ENCODE data around the gene RNF213.

The RNF213 gene

GRCh38 chr17:80214878-80215210, 45.8 kb upstream of the RNF213 start:
- POLR2A ChIA-PET (ENCODE audit: low non-redundant PET) = no interaction called here

GRCh38 chr17:80216473-80217456, 43.9 kb upstream of the RNF213 start:
- DNase-seq (ENCODE audit: low spot score) = no peak
- CTCF ChIA-PET = no interaction called here
- TF ChIP-seq CTCF (conservative IDR thresholded peaks at IDR 0.05; ENCODE audit: low read depth) = no peak
- POLR2A ChIA-PET (ENCODE audit: low non-redundant PET) = no interaction called here
- no peak overlapping the region for H3K27ac ChIP-seq

More at GRCh38 chr17:80214878-80215210, 45.8 kb upstream of the RNF213 start:
- DNase-seq (ENCODE audit: low spot score) = no peak
- CTCF ChIA-PET = no interaction called here
- H3K27ac ChIP-seq = no peak overlapping the region
- no peak for TF ChIP-seq CTCF (conservative IDR thresholded peaks at IDR 0.05; ENCODE audit: low read depth)

GRCh38 chr17:80217703-80218362, 42.8 kb upstream of the RNF213 start:
- ChIA-PET CTCF (no interaction called here), POLR2A (ENCODE audit: low non-redundant PET) (no interaction called here)
- no peak for DNase-seq (ENCODE audit: low spot score)
- TF ChIP-seq CTCF (conservative IDR thresholded peaks at IDR 0.05; ENCODE audit: low read depth) = no peak
- peak overlapping the region; percentile 70 for H3K27ac ChIP-seq

GRCh38 chr17:80218391-80218790, 42.3 kb upstream of the RNF213 start:
- ChIA-PET CTCF (no interaction called here), POLR2A (ENCODE audit: low non-redundant PET) (no interaction called here)
- peak overlapping the region; percentile 70 for H3K27ac ChIP-seq
- no peak for TF ChIP-seq CTCF (conservative IDR thresholded peaks at IDR 0.05; ENCODE audit: low read depth)
- DNase-seq (ENCODE audit: low spot score) = no peak

- POLR2A ChIA-PET (ENCODE audit: low non-redundant PET) = no interaction called here
- CTCF ChIA-PET = interaction anchor here (0.6 to 1.6 kb wide), 3 partner anchors 51 to 118 kb away, joined by 3 to 5 read pairs (median 5); partner anchors contain the start of gene GAA
- TF ChIP-seq CTCF (conservative IDR thresholded peaks at IDR 0.05; ENCODE audit: low read depth) = no peak
- DNase-seq (ENCODE audit: low spot score) = peak; percentile 30
- peak overlapping the region; percentile 70 for H3K27ac ChIP-seq
Measured at GRCh38 chr17:80219013-80219762, 41.5 kb upstream of the RNF213 start.

- ChIA-PET CTCF (interaction anchor here (0.6 to 1.6 kb wide), 4 partner anchors 20 to 118 kb away, joined by 3 to 5 read pairs (median 4); partner anchors contain the start of gene GAA), POLR2A (ENCODE audit: low non-redundant PET) (interaction anchor here (0.6 kb wide), 1 partner anchor 36 kb away, joined by 3 read pairs; no protein-coding TSS in a partner anchor)
- TF ChIP-seq CTCF (conservative IDR thresholded peaks at IDR 0.05; ENCODE audit: low read depth) = no peak
- DNase-seq (ENCODE audit: low spot score) = no peak
- H3K27ac ChIP-seq = peak overlapping the region; percentile 70
Measured at GRCh38 chr17:80219763-80220053, 40.9 kb upstream of the RNF213 start.
